Lower lobe of right lung (tissue), 2 donors: ENCODE results near the gene CGREF1. TPM values are rescaled to one million over a fixed set of nuclear protein-coding genes. Genes with fewer than 3 reads are reported as not detected.

Experiments used
- ATAC-seq, 2 donors: fragments of 200-7000 bp; cut with Tn5 transposase; one replicate each; pipeline ENCODE4 v1.9.1; 2020 to 2022; ENCODE audit warnings: mild to moderate bottlenecking in 2 of 2, moderate library complexity in 2 of 2
- DNase-seq: peaks from one replicate; pipeline ENCODE4 v3.0.0-alpha.2; 2020
- H3K27ac ChIP-seq: fragments of 200-600 bp; one replicate; pipeline ENCODE4 v1.8.0; 2022
- H3K27me3 ChIP-seq: fragments of 200-600 bp; one replicate; pipeline ENCODE4 v1.8.0; 2022; ENCODE audit warnings: low read depth
- H3K36me3 ChIP-seq: fragments of 200-600 bp; one replicate; pipeline ENCODE4 v1.8.0; 2022; ENCODE audit warnings: mild to moderate bottlenecking
- H3K4me1 ChIP-seq: fragments of 200-600 bp; one replicate; pipeline ENCODE4 v1.8.0; 2022
- H3K4me3 ChIP-seq: fragments of 200-600 bp; one replicate; pipeline ENCODE4 v1.8.0; 2022; ENCODE audit warnings: mild to moderate bottlenecking
- H3K9me3 ChIP-seq: fragments of 200-600 bp; one replicate; pipeline ENCODE4 v1.8.0; 2022
- intact Hi-C: fragments of 100-400 bp; cut with DNase I; formaldehyde crosslinking; loops from one replicate; pipeline ENCODE4 v1.11.0; 2022
- total RNA-seq: library from RNA; stranded (reverse); fragmentation: NEBNext Ultra II Directional; extraction: Animal tissue kit (Norgen Biotek cat#: 25700); gene quantifications from one replicate; pipeline ENCODE4 v1.2.1, GENCODE V29; 2021
- TF ChIP-seq, protein P1 (sequence below): fragments of 200-600 bp; IDR thresholded peaks from one replicate; pipeline ENCODE4 v1.8.0; 2022; ENCODE audit warnings: antibody characterized with exemption, mild to moderate bottlenecking
- donor health status: DM: no; HTN: yes; CAD: no; lungs with severe emphysema.

The CGREF1 gene
- total RNA-seq, 1 donor from 2014 or later = 0.74 TPM

DNA sequence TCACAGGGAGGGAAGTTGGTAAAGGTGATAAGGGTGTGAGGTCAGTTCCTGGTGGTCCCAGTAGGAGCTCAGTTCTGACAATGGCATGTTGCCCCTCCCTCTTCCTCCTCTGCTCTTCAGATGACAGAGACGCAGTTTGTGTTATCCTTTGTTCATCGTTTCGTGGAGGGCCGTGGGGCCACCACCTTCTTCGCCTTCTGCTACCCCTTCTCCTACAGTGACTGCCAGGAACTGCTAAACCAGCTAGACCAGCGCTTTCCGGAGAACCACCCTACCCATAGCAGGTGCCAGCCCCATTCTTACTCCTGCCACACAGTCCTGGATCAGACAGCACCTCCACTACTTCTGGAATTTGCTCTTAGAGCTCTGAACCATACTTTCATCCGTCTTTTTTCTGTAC, 65.2 kb downstream of the CGREF1 start:
- ATAC-seq (no peak), DNase-seq (no peak)
- Histone ChIP-seq H3K4me3 (no peak overlapping the region), H3K4me1 (peaks cover 14% of the 10 kb centered on the region), H3K36me3 (peaks cover 52% of the 10 kb centered on the region), H3K9me3 (no peaks in the 10 kb centered on the region), H3K27me3 (no peaks in the 10 kb centered on the region), H3K27ac (no peak overlapping the region)
- TF ChIP-seq, protein P1, sequence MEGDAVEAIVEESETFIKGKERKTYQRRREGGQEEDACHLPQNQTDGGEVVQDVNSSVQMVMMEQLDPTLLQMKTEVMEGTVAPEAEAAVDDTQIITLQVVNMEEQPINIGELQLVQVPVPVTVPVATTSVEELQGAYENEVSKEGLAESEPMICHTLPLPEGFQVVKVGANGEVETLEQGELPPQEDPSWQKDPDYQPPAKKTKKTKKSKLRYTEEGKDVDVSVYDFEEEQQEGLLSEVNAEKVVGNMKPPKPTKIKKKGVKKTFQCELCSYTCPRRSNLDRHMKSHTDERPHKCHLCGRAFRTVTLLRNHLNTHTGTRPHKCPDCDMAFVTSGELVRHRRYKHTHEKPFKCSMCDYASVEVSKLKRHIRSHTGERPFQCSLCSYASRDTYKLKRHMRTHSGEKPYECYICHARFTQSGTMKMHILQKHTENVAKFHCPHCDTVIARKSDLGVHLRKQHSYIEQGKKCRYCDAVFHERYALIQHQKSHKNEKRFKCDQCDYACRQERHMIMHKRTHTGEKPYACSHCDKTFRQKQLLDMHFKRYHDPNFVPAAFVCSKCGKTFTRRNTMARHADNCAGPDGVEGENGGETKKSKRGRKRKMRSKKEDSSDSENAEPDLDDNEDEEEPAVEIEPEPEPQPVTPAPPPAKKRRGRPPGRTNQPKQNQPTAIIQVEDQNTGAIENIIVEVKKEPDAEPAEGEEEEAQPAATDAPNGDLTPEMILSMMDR = no peak
- intact Hi-C loops = no loop called here

DNA sequence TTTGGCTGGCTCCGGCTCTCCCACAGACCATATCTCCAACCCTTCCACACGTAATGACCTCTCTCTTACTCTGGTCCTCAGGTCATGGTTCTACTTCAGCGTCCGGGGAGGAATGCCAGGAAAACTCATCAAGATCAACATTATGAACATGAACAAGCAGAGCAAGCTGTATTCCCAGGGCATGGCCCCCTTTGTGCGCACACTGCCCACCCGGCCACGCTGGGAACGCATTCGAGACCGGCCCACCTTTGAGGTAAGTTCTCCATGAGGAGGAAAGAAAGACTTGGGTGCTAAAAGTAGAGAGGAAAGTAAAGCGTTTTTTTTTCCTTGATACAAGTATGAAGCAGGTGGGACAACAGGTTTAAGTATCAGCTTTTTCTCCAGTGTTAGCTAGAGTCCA, 65.6 kb downstream of the CGREF1 start:
- DNase-seq = no peak

DNA sequence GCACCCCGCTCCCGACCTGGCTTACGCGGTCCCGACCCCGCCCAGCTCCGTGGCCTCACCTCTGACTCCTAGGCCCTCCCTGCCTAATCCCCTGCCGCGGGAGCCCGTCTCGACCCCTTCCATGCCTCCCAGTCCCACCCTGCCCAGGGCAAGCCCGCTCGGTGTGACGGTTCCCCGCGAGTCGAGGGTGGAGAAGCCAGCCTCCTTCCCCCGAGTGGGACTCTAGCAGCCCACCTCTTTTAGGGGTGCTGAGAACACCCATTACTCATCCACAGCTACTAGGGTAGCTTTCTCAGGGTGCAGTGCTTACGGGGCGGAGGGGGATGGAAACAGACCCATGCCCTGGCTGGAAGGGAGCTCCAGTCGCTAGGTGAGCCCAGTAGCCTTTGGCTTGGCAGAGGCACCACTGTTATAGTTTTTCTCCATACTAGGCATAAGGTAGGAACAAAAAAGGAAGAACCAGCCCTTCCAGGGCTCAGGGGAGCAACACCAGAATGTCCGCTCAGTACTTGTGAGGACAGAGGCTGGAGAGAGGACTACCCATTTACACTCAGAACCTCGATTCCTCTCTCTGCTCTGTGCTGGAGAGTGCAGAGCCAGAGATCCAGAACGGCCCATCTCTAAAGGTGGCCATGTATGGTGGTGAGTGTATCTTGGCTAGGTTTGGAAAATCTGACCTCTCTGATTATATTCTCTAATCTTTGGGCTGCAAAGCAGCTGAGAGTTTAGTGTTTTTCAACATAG, 66.9 kb downstream of the CGREF1 start:
- H3K27ac ChIP-seq = peak overlapping the region; percentile 85
- peak overlapping the region; percentile 91 for H3K4me3 ChIP-seq
- DNase-seq (peak; percentile 72), ATAC-seq (no peak)
- no peaks in the 10 kb centered on the region for H3K9me3 ChIP-seq
- H3K27me3 ChIP-seq = no peaks in the 10 kb centered on the region
- peaks cover 35% of the 10 kb centered on the region for H3K36me3 ChIP-seq
- H3K4me1 ChIP-seq = peaks cover 14% of the 10 kb centered on the region
- intact Hi-C loops = no loop called here
- TF ChIP-seq, protein P1 = no peak

More for the DNA sequence above, 65.6 kb downstream of the CGREF1 start:
- H3K4me1 ChIP-seq = peaks cover 14% of the 10 kb centered on the region
- no peaks in the 10 kb centered on the region for H3K27me3 ChIP-seq
- H3K4me3 ChIP-seq = no peak overlapping the region
- no peaks in the 10 kb centered on the region for H3K9me3 ChIP-seq
- peaks cover 48% of the 10 kb centered on the region for H3K36me3 ChIP-seq
- ATAC-seq = no peak
- H3K27ac ChIP-seq = no peak overlapping the region
- TF ChIP-seq, protein P1 = no peak
- intact Hi-C loops = no loop called here

DNA sequence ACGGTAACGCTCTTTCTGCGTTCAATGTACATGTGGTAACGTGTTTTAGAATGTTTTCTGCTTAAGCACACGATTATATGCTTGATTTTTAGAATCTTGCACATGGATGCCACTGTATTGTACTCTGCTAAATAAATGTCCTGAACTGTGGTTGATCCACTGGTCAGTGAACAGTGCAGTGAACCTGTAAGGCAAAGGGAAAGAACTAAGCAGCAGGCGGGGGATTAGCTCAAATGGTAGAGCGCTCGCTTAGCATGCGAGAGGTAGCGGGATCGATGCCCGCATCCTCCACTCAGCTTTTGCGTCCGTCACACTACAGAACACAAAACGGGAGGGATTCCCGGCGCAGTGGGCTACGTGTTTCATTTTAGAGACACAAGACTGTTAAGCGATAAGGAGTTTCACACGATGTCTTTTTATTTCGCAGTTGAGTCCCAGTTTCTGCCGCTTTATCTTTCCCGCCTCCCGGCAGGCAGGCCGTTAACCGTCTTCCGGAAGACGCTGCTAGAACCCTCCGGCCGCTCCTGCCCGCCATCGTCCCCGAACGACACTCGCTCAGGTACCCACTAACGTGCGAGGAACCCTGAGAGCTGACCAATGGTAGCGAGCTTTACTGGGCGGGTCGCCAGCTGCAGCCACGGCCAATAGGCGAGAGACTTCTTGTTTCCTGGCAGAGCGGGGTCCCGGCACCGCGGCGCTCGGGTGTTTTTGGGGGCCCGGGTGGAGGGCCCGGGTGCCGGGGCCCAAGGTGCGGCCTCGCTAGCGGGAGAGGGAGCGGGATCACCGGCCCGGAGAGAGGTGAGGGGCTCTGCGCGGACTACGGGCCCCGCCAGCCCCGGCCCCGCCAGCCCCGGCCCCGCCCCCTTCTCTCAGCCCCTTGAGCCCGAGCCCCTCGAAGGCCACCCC, 67.7 kb downstream of the CGREF1 start, which contains the start of gene AGBL5:
Gene AGBL5, plus strand, starts transcription at position 673 of the 906 bp plus-strand sequence. CDS start 1,291 bp downstream, outside the sequence.
- H3K9me3 ChIP-seq = no peaks in the 10 kb centered on the region
- H3K4me3 ChIP-seq = peak within 1 kb of the TSS; percentile 91
- peaks cover 14% of the 10 kb centered on the region for H3K4me1 ChIP-seq
- intact Hi-C loops = no loop called here
- no peaks in the 10 kb centered on the region for H3K27me3 ChIP-seq
- peak; percentile 90 for ATAC-seq
- peak; percentile 95 for DNase-seq
- TF ChIP-seq, protein P1 = no peak
- peaks cover 27% of the 10 kb centered on the region for H3K36me3 ChIP-seq
- H3K27ac ChIP-seq = peak within 1 kb of the TSS; percentile 85

Other genes starting within 250 kb of the CGREF1 start
- gene MAPRE3, start 148.5 kb downstream of the CGREF1 start, total RNA-seq = 27.1 TPM
- 62.9 TPM for gene TMEM214, start 86.2 kb downstream of the CGREF1 start, total RNA-seq
- gene AGBL5, start 67.5 kb downstream of the CGREF1 start, total RNA-seq = 18.9 TPM
- 243 TPM for gene OST4, start 47.5 kb downstream of the CGREF1 start, total RNA-seq
- 56.3 TPM for gene EMILIN1, start 40.5 kb downstream of the CGREF1 start, total RNA-seq
- gene KHK, start 32.4 kb downstream of the CGREF1 start, total RNA-seq = 5.1 TPM
- gene ABHD1, start 4.7 kb upstream of the CGREF1 start, total RNA-seq = 0.21 TPM
- 37.7 TPM for gene PREB, start 15.5 kb upstream of the CGREF1 start, total RNA-seq
- gene PRR30, start 20.3 kb upstream of the CGREF1 start, total RNA-seq = not detected
- 1.2 TPM for gene TCF23, start 29.9 kb upstream of the CGREF1 start, total RNA-seq
- gene ATRAID, start 92.9 kb upstream of the CGREF1 start, total RNA-seq = 102 TPM
- 20.8 TPM for gene SLC5A6, start 93.1 kb upstream of the CGREF1 start, total RNA-seq
- gene CAD, start 98.2 kb upstream of the CGREF1 start, total RNA-seq = 28.8 TPM
- 0.80 TPM for gene SLC30A3, start 143.9 kb upstream of the CGREF1 start, total RNA-seq
- not detected for gene DNAJC5G, start 156.3 kb upstream of the CGREF1 start, total RNA-seq
- not detected for gene TRIM54, start 163.3 kb upstream of the CGREF1 start, total RNA-seq
- gene UCN, start 189.3 kb upstream of the CGREF1 start, total RNA-seq = 4.0 TPM
- 79.2 TPM for gene MPV17, start 204.0 kb upstream of the CGREF1 start, total RNA-seq
- 56.4 TPM for gene GTF3C2, start 237.6 kb upstream of the CGREF1 start, total RNA-seq